HG02588 (cell line): ENCODE results near the gene MFF.

Experiments
- ATAC-seq: cut with Tn5 transposase; IDR thresholded peaks from one replicate; pipeline ENCODE4 v1.9.1; 2021; ENCODE audit warnings: mild to moderate bottlenecking, moderate library complexity; ENCODE audit not compliant: unreplicated experiment

The MFF gene

GRCh38 chr2:227404585-227405271 lies 79.7 kb downstream of the MFF start:
- no peak for ATAC-seq

- no peak for ATAC-seq
These were observed 81.4 kb downstream of the MFF start for GRCh38 chr2:227406177-227407031.
